Measurements from ENCODE around the gene IFNAR2. TPM values are rescaled to one million over a fixed set of nuclear protein-coding genes. Genes with fewer than 3 reads are reported as not detected.

IFNAR2 gene
- polyA plus RNA-seq, 1 of the 3 experiments (the other 2 are of a cell fraction) = 10.4 TPM

DNA sequence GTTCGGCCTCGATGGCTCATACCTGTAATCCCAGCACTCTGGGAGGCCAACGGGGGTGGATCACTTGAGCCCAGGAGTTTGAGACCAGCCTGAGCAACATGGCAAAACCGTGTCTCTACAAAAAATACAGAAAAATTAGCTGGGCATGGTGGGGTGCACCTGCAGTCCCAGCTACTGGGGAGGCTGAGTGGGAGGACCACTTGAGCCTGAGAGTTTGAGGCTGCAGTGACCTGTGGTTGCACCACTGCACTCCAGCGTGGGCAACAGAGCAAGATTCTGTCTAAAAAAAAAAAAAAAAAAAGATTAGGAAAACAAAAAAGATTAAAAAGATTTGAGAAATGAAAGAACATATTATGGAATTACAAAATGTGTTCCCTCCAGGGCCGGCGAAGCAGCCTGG is 18.4 kb upstream of the IFNAR2 start:
- H3K4me1 ChIP-seq (ENCODE audit: control insufficient read depth in 1 of 2, insufficient read depth in 2 of 2, low read depth in 1 of 2, low read length in 1 of 2) = no peaks in the 10 kb centered on the region; a peak in 1 of 4 replicates
- ChIA-PET CTCF (interaction anchor here (0.7 kb wide), 1 partner anchor 234 kb away, joined by 3 read pairs; no protein-coding TSS in a partner anchor), POLR2A (no interaction called here)
- H3K79me2 ChIP-seq (ENCODE audit: insufficient read depth) = no peaks in the 10 kb centered on the region
- H3K9me2 ChIP-seq = no peaks in the 10 kb centered on the region
- H3F3A ChIP-seq (replicated peaks; ENCODE audit: insufficient read depth) = no peaks in the 10 kb centered on the region
- H2AFZ ChIP-seq (ENCODE audit: low read depth) = no peak overlapping the region
- WGBS (ENCODE audit: low lambda C conversion rate) = 56% methylated on average over 7 of the region's 7 CpGs
- H3K27ac ChIP-seq (ENCODE audit: low read depth in 2 of 2, low read length in 1 of 2) = no peak overlapping the region
- no peak for TF ChIP-seq JUND (IDR thresholded peaks at IDR 0.05)
- TF ChIP-seq, protein P1, sequence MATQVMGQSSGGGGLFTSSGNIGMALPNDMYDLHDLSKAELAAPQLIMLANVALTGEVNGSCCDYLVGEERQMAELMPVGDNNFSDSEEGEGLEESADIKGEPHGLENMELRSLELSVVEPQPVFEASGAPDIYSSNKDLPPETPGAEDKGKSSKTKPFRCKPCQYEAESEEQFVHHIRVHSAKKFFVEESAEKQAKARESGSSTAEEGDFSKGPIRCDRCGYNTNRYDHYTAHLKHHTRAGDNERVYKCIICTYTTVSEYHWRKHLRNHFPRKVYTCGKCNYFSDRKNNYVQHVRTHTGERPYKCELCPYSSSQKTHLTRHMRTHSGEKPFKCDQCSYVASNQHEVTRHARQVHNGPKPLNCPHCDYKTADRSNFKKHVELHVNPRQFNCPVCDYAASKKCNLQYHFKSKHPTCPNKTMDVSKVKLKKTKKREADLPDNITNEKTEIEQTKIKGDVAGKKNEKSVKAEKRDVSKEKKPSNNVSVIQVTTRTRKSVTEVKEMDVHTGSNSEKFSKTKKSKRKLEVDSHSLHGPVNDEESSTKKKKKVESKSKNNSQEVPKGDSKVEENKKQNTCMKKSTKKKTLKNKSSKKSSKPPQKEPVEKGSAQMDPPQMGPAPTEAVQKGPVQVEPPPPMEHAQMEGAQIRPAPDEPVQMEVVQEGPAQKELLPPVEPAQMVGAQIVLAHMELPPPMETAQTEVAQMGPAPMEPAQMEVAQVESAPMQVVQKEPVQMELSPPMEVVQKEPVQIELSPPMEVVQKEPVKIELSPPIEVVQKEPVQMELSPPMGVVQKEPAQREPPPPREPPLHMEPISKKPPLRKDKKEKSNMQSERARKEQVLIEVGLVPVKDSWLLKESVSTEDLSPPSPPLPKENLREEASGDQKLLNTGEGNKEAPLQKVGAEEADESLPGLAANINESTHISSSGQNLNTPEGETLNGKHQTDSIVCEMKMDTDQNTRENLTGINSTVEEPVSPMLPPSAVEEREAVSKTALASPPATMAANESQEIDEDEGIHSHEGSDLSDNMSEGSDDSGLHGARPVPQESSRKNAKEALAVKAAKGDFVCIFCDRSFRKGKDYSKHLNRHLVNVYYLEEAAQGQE (IDR thresholded peaks at IDR 0.05; ENCODE audit: low read depth, low read length) = no peak
- TF ChIP-seq EZH2phosphoT487 (IDR thresholded peaks at IDR 0.05; ENCODE audit: borderline replicate concordance, low read depth) = no peak
- no peak for TF ChIP-seq MXI1 (IDR thresholded peaks at IDR 0.05; ENCODE audit: low read depth, low read length)
- TF ChIP-seq FOXJ3 (CRISPR knock-in tag; IDR thresholded peaks at IDR 0.05) = no peak
- no peak for TF ChIP-seq FOXM1 (IDR thresholded peaks at IDR 0.05; ENCODE audit: low read depth)
- H4K20me1 ChIP-seq (ENCODE audit: insufficient read depth) = no peaks in the 10 kb centered on the region
- H3K9me3 ChIP-seq = no peaks in the 10 kb centered on the region
- no peak overlapping the region for H3K9ac ChIP-seq
- peaks cover 8% of the 10 kb centered on the region; the same call in 1 of the 2 replicates for H3K27me3 ChIP-seq (ENCODE audit: insufficient read depth)
- DNase-seq = no peak
- no peaks in the 10 kb centered on the region for H3K36me3 ChIP-seq (replicated peaks in 1 of 2; ENCODE audit: control insufficient read depth in 1 of 2, insufficient read depth in 2 of 2, low read length in 1 of 2)
- no peak overlapping the region for H3K4me3 ChIP-seq (ENCODE audit: low read depth in 2 of 2, low read length in 1 of 2)
- H3K4me2 ChIP-seq = no peak overlapping the region

DNA sequence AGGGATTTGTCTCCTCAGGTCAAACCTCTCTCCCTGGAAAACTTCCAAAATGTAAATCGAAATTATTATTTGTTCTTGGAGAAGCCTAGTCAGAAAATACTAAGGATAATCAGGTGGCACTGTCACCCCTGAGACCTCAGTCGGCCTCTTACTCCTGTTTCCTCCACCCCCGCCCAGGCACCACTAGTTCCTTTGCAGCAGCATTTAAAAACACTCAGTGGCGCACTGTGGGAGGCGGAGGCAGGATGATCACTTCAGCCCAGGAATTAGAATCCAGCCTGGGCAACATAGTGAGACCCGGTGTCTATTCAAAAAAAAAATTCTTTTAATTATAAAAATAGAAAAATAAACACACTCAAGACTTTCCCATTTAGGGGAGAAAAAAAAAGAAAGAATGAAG is 18.0 kb upstream of the IFNAR2 start:
- CTCF ChIA-PET = no interaction called here
- H4K20me1 ChIP-seq (ENCODE audit: insufficient read depth) = no peaks in the 10 kb centered on the region
- H3K4me2 ChIP-seq = no peak overlapping the region
- H3K9me2 ChIP-seq = no peaks in the 10 kb centered on the region
- H3K9ac ChIP-seq = no peak overlapping the region
- H2AFZ ChIP-seq (ENCODE audit: low read depth) = no peak overlapping the region
- H3K36me3 ChIP-seq (replicated peaks in 1 of 2; ENCODE audit: control insufficient read depth in 1 of 2, insufficient read depth in 2 of 2, low read length in 1 of 2) = no peaks in the 10 kb centered on the region
- H3K27me3 ChIP-seq (ENCODE audit: insufficient read depth) = peaks cover 8% of the 10 kb centered on the region; the same call in 1 of the 2 replicates
- H3K4me1 ChIP-seq (ENCODE audit: control insufficient read depth in 1 of 2, insufficient read depth in 2 of 2, low read depth in 1 of 2, low read length in 1 of 2) = no peaks in the 10 kb centered on the region; a peak in 1 of 4 replicates
- POLR2A ChIA-PET = no interaction called here
- no peak overlapping the region for H3K4me3 ChIP-seq (ENCODE audit: low read depth in 2 of 2, low read length in 1 of 2)
- H3F3A ChIP-seq (replicated peaks; ENCODE audit: insufficient read depth) = no peaks in the 10 kb centered on the region
- 59% methylated on average over 6 of the region's 6 CpGs for whole genome bisulfite sequencing (ENCODE audit: low lambda C conversion rate)
- no peaks in the 10 kb centered on the region for H3K9me3 ChIP-seq
- H3K79me2 ChIP-seq (ENCODE audit: insufficient read depth) = no peaks in the 10 kb centered on the region
- no peak overlapping the region for H3K27ac ChIP-seq (ENCODE audit: low read depth in 2 of 2, low read length in 1 of 2)
- DNase-seq = no peak
- TF ChIP-seq TEAD4 (IDR thresholded peaks at IDR 0.05; ENCODE audit: borderline replicate concordance, insufficient read depth) (no peak), TCF12 (IDR thresholded peaks at IDR 0.05) (no peak), MXI1 (IDR thresholded peaks at IDR 0.05; ENCODE audit: low read depth, low read length) (no peak), CHD2 (IDR thresholded peaks at IDR 0.05; ENCODE audit: low read length, partially characterized antibody) (no peak), TAF1 (IDR thresholded peaks at IDR 0.05; ENCODE audit: borderline replicate concordance, low read depth, low read length) (no peak), NRF1 (IDR thresholded peaks at IDR 0.05; ENCODE audit: low read depth, low read length) (no peak), FOXJ3 (CRISPR knock-in tag; IDR thresholded peaks at IDR 0.05) (no peak), GABPA (IDR thresholded peaks at IDR 0.05; ENCODE audit: low read depth) (no peak), SMC3 (IDR thresholded peaks at IDR 0.05; ENCODE audit: low read depth, low read length) (no peak), FOSL2 (IDR thresholded peaks at IDR 0.05; ENCODE audit: borderline replicate concordance, low read depth) (no peak)
- TF ChIP-seq, protein P2, sequence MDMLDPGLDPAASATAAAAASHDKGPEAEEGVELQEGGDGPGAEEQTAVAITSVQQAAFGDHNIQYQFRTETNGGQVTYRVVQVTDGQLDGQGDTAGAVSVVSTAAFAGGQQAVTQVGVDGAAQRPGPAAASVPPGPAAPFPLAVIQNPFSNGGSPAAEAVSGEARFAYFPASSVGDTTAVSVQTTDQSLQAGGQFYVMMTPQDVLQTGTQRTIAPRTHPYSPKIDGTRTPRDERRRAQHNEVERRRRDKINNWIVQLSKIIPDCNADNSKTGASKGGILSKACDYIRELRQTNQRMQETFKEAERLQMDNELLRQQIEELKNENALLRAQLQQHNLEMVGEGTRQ (IDR thresholded peaks at IDR 0.05; ENCODE audit: borderline replicate concordance, low read depth, low read length) = no peak
- TF ChIP-seq, protein P3, sequence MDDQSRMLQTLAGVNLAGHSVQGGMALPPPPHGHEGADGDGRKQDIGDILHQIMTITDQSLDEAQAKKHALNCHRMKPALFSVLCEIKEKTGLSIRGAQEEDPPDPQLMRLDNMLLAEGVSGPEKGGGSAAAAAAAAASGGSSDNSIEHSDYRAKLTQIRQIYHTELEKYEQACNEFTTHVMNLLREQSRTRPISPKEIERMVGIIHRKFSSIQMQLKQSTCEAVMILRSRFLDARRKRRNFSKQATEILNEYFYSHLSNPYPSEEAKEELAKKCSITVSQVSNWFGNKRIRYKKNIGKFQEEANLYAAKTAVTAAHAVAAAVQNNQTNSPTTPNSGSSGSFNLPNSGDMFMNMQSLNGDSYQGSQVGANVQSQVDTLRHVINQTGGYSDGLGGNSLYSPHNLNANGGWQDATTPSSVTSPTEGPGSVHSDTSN (IDR thresholded peaks at IDR 0.05) = no peak
- TF ChIP-seq, protein P4, sequence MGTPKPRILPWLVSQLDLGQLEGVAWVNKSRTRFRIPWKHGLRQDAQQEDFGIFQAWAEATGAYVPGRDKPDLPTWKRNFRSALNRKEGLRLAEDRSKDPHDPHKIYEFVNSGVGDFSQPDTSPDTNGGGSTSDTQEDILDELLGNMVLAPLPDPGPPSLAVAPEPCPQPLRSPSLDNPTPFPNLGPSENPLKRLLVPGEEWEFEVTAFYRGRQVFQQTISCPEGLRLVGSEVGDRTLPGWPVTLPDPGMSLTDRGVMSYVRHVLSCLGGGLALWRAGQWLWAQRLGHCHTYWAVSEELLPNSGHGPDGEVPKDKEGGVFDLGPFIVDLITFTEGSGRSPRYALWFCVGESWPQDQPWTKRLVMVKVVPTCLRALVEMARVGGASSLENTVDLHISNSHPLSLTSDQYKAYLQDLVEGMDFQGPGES (IDR thresholded peaks at IDR 0.05; ENCODE audit: low read depth, low read length) = no peak
- TF ChIP-seq, protein P5, sequence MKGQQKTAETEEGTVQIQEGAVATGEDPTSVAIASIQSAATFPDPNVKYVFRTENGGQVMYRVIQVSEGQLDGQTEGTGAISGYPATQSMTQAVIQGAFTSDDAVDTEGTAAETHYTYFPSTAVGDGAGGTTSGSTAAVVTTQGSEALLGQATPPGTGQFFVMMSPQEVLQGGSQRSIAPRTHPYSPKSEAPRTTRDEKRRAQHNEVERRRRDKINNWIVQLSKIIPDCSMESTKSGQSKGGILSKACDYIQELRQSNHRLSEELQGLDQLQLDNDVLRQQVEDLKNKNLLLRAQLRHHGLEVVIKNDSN (IDR thresholded peaks at IDR 0.05; ENCODE audit: borderline replicate concordance, low read depth) = no peak
- TF ChIP-seq, protein P6, sequence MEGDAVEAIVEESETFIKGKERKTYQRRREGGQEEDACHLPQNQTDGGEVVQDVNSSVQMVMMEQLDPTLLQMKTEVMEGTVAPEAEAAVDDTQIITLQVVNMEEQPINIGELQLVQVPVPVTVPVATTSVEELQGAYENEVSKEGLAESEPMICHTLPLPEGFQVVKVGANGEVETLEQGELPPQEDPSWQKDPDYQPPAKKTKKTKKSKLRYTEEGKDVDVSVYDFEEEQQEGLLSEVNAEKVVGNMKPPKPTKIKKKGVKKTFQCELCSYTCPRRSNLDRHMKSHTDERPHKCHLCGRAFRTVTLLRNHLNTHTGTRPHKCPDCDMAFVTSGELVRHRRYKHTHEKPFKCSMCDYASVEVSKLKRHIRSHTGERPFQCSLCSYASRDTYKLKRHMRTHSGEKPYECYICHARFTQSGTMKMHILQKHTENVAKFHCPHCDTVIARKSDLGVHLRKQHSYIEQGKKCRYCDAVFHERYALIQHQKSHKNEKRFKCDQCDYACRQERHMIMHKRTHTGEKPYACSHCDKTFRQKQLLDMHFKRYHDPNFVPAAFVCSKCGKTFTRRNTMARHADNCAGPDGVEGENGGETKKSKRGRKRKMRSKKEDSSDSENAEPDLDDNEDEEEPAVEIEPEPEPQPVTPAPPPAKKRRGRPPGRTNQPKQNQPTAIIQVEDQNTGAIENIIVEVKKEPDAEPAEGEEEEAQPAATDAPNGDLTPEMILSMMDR (IDR thresholded peaks at IDR 0.05) = no peak

All from SK-N-SH (cell line).